OCI-LY7 (cell line): ENCODE data around the gene AUTS2. TPM values are rescaled to one million over a fixed set of nuclear protein-coding genes. Genes with fewer than 3 reads are reported as not detected.

Experiments
- BruUV-seq: library from RNA; stranded (reverse); fragments of 400-500 nt; replicated peaks from 2 replicates; lab custom pipeline; 2021; lab: Mats Ljungman, UMichigan
- CTCF ChIA-PET: fragments of 300-600 bp; sonication (Branson Sonifier 250); formaldehyde crosslinking; loops from one replicate; lab custom pipeline; 2022; ENCODE audit warnings: antibody characterized with exemption; ENCODE audit not compliant: unreplicated experiment; lab: Charles Lee
- POLR2A ChIA-PET: fragments of 300-600 bp; sonication (Branson Sonifier 250); formaldehyde crosslinking; loops from one replicate; lab custom pipeline; 2022; ENCODE audit warnings: antibody characterized with exemption; lab: Charles Lee
- DNase-seq: peaks from one replicate; pipeline ENCODE4 v3.0.0-alpha.2; 2015; ENCODE audit warnings: low spot score
- H2AFZ ChIP-seq: fragments of 200-600 bp; sonication (generic), shearing (Covaris generic); 2 replicates; pipeline ENCODE4 v1.6.1; 2014; ENCODE audit warnings: mild to moderate bottlenecking, antibody characterized with exemption, low read length, moderate library complexity
- H3K27ac ChIP-seq: fragments of 200-600 bp; sonication (generic); 2 replicates; pipeline ENCODE4 v1.5.1; 2014; ENCODE audit warnings: mixed run types, low read depth, mild to moderate bottlenecking, moderate library complexity, low read length, inconsistent platforms; ENCODE audit not compliant: poor library complexity, severe bottlenecking
- H3K36me3 ChIP-seq: fragments of 200-600 bp; sonication (generic); 2 replicates; pipeline ENCODE4 v1.6.1; 2014; ENCODE audit warnings: mild to moderate bottlenecking, antibody characterized with exemption, low read length, moderate library complexity, mixed read lengths; ENCODE audit not compliant: insufficient read depth
- H3K4me1 ChIP-seq: fragments of 200-600 bp; sonication (generic); 2 replicates; pipeline ENCODE4 v1.5.1; 2014; ENCODE audit warnings: mild to moderate bottlenecking, low read length; ENCODE audit not compliant: insufficient read depth, poor library complexity, severe bottlenecking
- H3K4me2 ChIP-seq: fragments of 200-600 bp; sonication (generic); 2 replicates; pipeline ENCODE4 v1.6.1; 2014; ENCODE audit warnings: mild to moderate bottlenecking, low read length
- H3K4me3 ChIP-seq: fragments of 200-600 bp; sonication (generic); 2 replicates; pipeline ENCODE4 v1.5.1; 2014; ENCODE audit warnings: mild to moderate bottlenecking, low read depth, low read length; ENCODE audit not compliant: poor library complexity, severe bottlenecking
- H3K79me2 ChIP-seq: fragments of 200-600 bp; sonication (generic); 2 replicates; pipeline ENCODE4 v1.6.1; 2016; ENCODE audit warnings: low read depth, mild to moderate bottlenecking, low read length, moderate library complexity, mixed read lengths; ENCODE audit not compliant: insufficient read depth
- H3K9me2 ChIP-seq: fragments of 200-600 bp; sonication (generic); 2 replicates; pipeline ENCODE4 v1.6.1; 2016; ENCODE audit warnings: mild to moderate bottlenecking, low read length, mixed read lengths; ENCODE audit not compliant: insufficient read depth
- H3K9me3 ChIP-seq: fragments of 200-600 bp; sonication (generic); 2 replicates; pipeline ENCODE4 v1.6.1; 2014; ENCODE audit warnings: mild to moderate bottlenecking, mixed run types, low read length, mixed read lengths
- H4K20me1 ChIP-seq: fragments of 200-600 bp; sonication (generic); 2 replicates; pipeline ENCODE4 v1.6.1; 2014; ENCODE audit warnings: mild to moderate bottlenecking, antibody characterized with exemption, low read length, moderate library complexity, mixed read lengths; ENCODE audit not compliant: insufficient read depth
- EZH2phosphoT487 ChIP-seq: fragments of 200-600 bp; sonication (generic); IDR thresholded peaks from 2 replicates; pipeline ENCODE4 v1.6.1; 2018; ENCODE audit warnings: low read depth, borderline replicate concordance, mild to moderate bottlenecking, mixed run types, antibody characterized with exemption, low read length, moderate library complexity, mixed read lengths
- intact Hi-C: fragments of 100-400 bp; cut with micrococcal nuclease; formaldehyde crosslinking; loops from one replicate; pipeline ENCODE4 v1.10.0; 2022; ENCODE audit not compliant: unreplicated experiment
- total RNA-seq, 2 experiments: library from RNA; depleted of rRNA in 1 of 2; stranded (reverse); fragments of >200 nt in 1 of 2; shearing (Covaris generic) in 1 of 2; gene quantifications; 2 replicates each; pipeline ENCODE4 v1.2.3, GENCODE V29; 2014 to 2022
- TF ChIP-seq, protein P1 (sequence below): fragments of 200-600 bp; sonication (generic); conservative IDR thresholded peaks from 2 replicates; pipeline ENCODE4 v1.5.1; 2014; ENCODE audit warnings: mild to moderate bottlenecking, antibody characterized with exemption, low read length, moderate library complexity, mixed read lengths

The AUTS2 gene
- total RNA-seq, 2 experiments from 2014 or later = 37.9 to 78.5 TPM

DNA sequence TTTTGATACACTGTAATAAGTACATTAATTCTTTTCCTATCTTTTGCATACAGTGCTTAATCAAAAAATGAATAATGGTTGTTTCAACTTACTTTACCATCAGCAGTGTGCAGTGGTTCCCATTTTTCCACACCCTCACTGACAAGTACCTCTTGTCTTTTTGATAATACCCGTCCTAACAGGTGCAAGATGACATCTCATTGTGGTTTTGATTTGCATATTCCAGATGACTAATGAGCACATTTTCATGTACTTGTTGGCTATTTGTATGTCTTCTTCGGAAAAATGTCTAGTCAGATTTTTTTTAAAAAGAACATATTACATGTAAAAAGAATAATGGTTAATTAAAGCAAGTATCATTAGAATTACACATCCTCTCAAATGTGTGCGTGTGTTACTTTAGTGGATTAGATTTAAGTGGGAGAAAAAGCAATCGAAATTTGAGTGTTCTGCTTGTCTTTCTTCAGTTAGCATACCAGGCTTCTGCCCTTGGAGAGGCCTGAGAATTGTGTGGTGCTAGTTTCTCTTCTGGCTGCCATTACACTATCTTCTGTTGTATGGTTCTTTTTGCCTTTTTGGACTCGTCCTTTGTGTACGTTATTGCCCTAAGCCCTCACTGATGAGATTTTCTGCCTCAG lies 291.2 kb downstream of the AUTS2 start:
- no peaks in the 10 kb centered on the region for H4K20me1 ChIP-seq
- ChIA-PET POLR2A (interaction anchor here (0.9 to 2.3 kb wide), 3 partner anchors 9 to 31 kb away, joined by 3 to 8 read pairs (median 3); no protein-coding TSS in a partner anchor), CTCF (no interaction called here)
- H3K36me3 ChIP-seq = no peaks in the 10 kb centered on the region; the same call in 1 of the 2 replicates
- peak overlapping the region; percentile 62 for H3K4me3 ChIP-seq
- BruUV-seq = no TSS peak
- peaks cover 64% of the 10 kb centered on the region for H3K4me1 ChIP-seq
- peaks cover 50% of the 10 kb centered on the region; the same call in 1 of the 2 replicates for H3K79me2 ChIP-seq
- peak; percentile 74 for DNase-seq
- peak overlapping the region; percentile 44; the same call in 1 of the 2 replicates for H2AFZ ChIP-seq
- TF ChIP-seq, protein P1, sequence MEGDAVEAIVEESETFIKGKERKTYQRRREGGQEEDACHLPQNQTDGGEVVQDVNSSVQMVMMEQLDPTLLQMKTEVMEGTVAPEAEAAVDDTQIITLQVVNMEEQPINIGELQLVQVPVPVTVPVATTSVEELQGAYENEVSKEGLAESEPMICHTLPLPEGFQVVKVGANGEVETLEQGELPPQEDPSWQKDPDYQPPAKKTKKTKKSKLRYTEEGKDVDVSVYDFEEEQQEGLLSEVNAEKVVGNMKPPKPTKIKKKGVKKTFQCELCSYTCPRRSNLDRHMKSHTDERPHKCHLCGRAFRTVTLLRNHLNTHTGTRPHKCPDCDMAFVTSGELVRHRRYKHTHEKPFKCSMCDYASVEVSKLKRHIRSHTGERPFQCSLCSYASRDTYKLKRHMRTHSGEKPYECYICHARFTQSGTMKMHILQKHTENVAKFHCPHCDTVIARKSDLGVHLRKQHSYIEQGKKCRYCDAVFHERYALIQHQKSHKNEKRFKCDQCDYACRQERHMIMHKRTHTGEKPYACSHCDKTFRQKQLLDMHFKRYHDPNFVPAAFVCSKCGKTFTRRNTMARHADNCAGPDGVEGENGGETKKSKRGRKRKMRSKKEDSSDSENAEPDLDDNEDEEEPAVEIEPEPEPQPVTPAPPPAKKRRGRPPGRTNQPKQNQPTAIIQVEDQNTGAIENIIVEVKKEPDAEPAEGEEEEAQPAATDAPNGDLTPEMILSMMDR = no peak
- no peak for TF ChIP-seq EZH2phosphoT487
- H3K9me2 ChIP-seq = no peaks in the 10 kb centered on the region
- peak overlapping the region; percentile 72 for H3K27ac ChIP-seq
- no peaks in the 10 kb centered on the region for H3K9me3 ChIP-seq
- intact Hi-C loops = no loop called here
- peak overlapping the region; percentile 87 for H3K4me2 ChIP-seq

DNA sequence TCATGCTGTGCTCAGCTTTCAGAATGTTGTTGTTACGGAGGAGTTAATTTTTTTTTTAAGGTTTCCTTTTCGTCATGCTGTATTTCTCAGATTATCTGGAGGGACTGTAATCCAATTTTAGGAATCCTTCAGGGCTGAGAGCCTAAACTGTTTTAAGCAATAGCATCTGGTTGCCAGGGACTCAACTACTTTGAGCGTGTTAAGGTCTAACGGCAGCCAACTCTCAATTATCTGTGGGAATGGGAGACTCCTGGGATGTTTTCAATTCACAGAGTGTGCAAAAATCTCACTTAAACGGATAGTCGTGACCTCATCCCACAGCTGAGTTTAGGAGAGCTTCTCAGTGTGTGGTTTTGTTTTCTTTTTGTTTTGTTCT lies 291.7 kb downstream of the AUTS2 start:
- Histone ChIP-seq H3K4me2 (peak overlapping the region; percentile 87), H3K36me3 (no peaks in the 10 kb centered on the region; the same call in 1 of the 2 replicates), H3K9me3 (no peaks in the 10 kb centered on the region), H4K20me1 (no peaks in the 10 kb centered on the region), H3K9me2 (no peaks in the 10 kb centered on the region), H3K4me1 (peaks cover 69% of the 10 kb centered on the region), H3K79me2 (peaks cover 55% of the 10 kb centered on the region; the same call in 1 of the 2 replicates), H3K4me3 (peak overlapping the region; percentile 62), H2AFZ (peak overlapping the region; percentile 44; the same call in 1 of the 2 replicates), H3K27ac (peak overlapping the region; percentile 72)
- peak; percentile 18 for DNase-seq
- BruUV-seq = no TSS peak
- intact Hi-C loops = loop anchor here (2.0 to 5.0 kb wide), 6 partner anchors 47 to 488 kb away; partner anchors contain the start of gene AUTS2
- CTCF ChIA-PET = no interaction called here
- POLR2A ChIA-PET = interaction anchor here (0.9 to 2.3 kb wide), 3 partner anchors 10 to 31 kb away, joined by 3 to 8 read pairs (median 3); no protein-coding TSS in a partner anchor
- TF ChIP-seq, protein P1 = no peak
- TF ChIP-seq EZH2phosphoT487 = no peak
